GM21423 (cell line): ENCODE data around the gene PXK.
A peak's percentile ranks its signal among the peaks of the same experiment; 100 is the strongest.
"Not testable (repeated sequence)": the region's sequence is repeated elsewhere in the genome, so short reads cannot be mapped to it uniquely, and the experiment has no call there.

Experiments used
- ATAC-seq: cut with Tn5 transposase; IDR thresholded peaks from one replicate; pipeline ENCODE4 v1.9.1; 2021; ENCODE audit warnings: mild to moderate bottlenecking, moderate library complexity; ENCODE audit not compliant: unreplicated experiment

The PXK gene

GRCh38 chr3:58323529-58324390, 8.9 kb upstream of the PXK start:
- no peak for ATAC-seq

GRCh38 chr3:58324391-58325390, 8.0 kb upstream of the PXK start:
- no peak for ATAC-seq

- no peak for ATAC-seq
Measured at GRCh38 chr3:58325525-58325992, 7.1 kb upstream of the PXK start.

- no peak for ATAC-seq
Measured at GRCh38 chr3:58326267-58326900, 6.3 kb upstream of the PXK start.

GRCh38 chr3:58329150-58329921, 3.4 kb upstream of the PXK start:
- ATAC-seq, result no peak

GRCh38 chr3:58329922-58330413, 2.7 kb upstream of the PXK start:
- ATAC-seq, result no peak

- ATAC-seq, result no peak
Measured at GRCh38 chr3:58331593-58332152, 1.0 kb upstream of the PXK start.

- ATAC-seq, result peak; percentile 42
Measured at GRCh38 chr3:58333206-58334012, 717 bp downstream of the PXK start.

- ATAC-seq, result no peak
Measured at GRCh38 chr3:58334013-58334321, 1.3 kb downstream of the PXK start.

GRCh38 chr3:58334506-58334884, 1.8 kb downstream of the PXK start:
- ATAC-seq, result no peak

- no peak for ATAC-seq
Measured at GRCh38 chr3:58335652-58335947, 2.9 kb downstream of the PXK start.

GRCh38 chr3:58336135-58336882, 3.6 kb downstream of the PXK start:
- no peak for ATAC-seq

- no peak for ATAC-seq
Measured at GRCh38 chr3:58337190-58337589, 4.5 kb downstream of the PXK start.

GRCh38 chr3:58339146-58339545, 6.5 kb downstream of the PXK start:
- not testable (repeated sequence) for ATAC-seq

GRCh38 chr3:58340594-58341244, 8.0 kb downstream of the PXK start:
- no peak for ATAC-seq

- ATAC-seq, result no peak
Measured at GRCh38 chr3:58341376-58341775, 8.7 kb downstream of the PXK start.

GRCh38 chr3:58342676-58343075, 10.0 kb downstream of the PXK start:
- ATAC-seq, result no peak

- no peak for ATAC-seq
Measured at GRCh38 chr3:58345457-58345856, 12.8 kb downstream of the PXK start.
